ENCODE measurements around the gene IFNB1. TPM values are rescaled to one million over a fixed set of nuclear protein-coding genes. Genes with fewer than 3 reads are reported as not detected.
A peak's percentile ranks its signal among the peaks of the same experiment; 100 is the strongest.

IFNB1 gene
- polyA plus RNA-seq (2014; cell fraction: cytosol; rRNA removed): not detected in 2 replicates
- polyA plus RNA-seq (2014; cell fraction: nucleus; rRNA removed): not detected in 2 replicates

DNA sequence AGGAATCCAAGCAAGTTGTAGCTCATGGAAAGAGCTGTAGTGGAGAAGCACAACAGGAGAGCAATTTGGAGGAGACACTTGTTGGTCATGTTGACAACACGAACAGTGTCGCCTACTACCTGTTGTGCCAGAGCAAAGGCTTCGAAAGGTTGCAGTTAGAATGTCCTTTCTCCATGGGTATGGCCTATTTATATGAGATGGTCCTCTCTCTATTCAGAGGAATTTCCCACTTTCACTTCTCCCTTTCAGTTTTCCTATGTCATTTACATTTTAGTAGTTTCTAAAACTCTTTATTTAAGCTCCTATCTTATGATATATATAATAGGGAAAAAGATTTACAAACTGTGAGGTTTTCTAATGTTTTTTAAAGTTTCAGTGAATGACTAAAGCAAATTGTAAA is at the start of gene IFNB1:
Gene IFNB1 (minus strand): TSS at position 162 of the 400 bp plus-strand sequence. CDS start 73 bp downstream, at position 89.
- no peak for DNase-seq (ENCODE audit: low spot score)

DNA sequence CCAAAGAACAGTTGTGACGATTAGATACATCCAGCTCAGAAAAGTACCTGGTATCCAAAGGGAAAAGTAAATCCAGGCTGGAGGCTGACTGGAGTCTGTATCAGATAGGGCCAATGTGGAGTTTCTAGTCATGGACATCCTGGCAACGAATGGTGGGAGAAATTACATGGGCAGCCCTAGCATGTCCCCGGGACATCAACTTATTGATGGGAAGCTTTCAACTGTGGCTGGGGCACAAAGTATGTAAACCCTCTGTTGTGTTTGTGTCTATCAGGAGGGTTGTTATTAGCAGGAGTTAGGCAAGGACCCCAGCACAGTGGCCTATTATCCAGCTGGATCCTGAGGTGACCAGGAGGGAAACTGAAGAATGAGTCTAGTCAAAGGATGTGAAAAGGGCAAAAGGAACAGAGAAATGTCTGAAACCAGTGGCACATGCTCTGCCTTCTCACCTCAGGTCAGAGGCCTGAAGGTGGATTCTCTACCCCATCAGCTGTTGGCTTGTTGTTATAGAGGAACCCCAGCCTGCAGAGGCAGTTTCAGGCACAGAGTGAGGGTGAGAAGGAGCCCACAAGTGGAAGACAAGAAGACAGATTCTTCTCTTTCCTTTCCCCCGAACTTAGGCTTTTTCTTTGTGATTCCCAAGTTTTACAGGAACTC is 44.0 kb upstream of the IFNB1 start:
- DNase-seq (ENCODE audit: low spot score): no peak

DNA sequence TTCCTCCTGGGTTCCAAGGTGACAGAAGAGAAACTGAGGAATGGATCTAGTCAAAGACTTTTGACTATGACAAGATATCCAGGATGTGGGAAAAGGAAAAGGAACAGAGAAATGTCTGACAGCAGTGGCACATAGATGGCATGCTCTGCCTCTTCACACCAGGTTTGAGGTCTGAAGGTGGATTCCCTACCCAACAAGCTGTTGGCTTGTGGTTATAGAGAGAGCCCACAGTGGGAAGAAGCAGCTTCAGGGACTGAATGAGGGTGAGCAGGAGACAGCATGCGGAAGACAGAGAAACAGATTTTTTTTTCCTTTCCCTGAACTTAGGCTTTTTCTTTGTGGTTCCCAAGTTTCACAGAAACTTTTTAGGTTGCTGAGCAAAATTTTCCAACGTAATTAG is 43.3 kb upstream of the IFNB1 start:
- DNase-seq (ENCODE audit: low spot score): no peak

DNA sequence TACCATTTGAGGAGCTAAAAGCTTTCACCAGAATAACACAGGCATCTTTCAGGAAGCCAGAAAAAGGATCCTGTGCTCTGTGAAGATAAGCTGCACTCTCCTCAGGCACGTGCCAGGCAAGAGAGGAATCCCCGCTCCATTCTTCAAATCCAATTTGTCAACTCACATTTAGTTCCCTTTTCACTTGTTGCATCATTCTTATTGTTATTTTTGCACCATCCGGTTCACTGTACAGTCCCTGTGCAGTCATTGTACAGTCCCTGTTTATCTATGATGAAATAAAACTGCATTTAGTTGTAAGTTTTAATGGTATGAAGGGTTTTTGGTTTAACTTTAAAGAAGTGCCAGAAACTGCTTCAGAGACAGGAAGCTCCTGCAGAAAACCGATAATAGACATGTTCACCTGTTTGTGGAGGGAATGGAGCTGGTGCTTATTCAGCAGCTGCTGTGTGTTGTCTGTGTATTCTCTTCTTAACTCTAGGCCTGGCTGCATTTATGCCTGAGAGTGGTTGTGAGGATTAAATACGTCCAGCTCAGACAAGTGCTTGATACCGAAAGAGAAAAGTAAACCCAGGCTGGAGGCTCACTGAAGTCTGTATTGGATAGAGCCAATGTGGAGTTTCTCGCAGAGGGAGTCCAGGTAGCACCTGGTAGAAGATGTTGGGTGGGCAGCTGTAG is 41.5 kb upstream of the IFNB1 start:
- no peak for DNase-seq (ENCODE audit: low spot score)

DNA sequence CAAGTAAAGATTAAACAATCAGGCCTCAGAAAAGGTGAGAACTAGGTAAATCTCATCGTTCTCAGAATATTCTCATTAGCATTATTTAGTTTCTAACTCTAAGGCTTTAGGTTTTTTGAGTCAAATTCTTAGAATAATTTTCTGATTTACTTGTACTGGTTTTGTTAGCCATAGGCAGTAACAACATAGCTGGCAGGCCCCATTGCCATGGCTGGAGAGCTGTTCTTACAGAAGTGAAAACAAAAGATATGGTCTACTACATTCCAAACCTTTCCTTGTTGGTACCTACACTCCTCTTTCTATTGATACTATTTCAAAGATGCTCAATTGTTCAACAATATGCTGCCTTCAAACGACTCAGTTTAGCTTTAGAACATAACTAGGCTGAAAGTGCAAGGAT is 36.6 kb upstream of the IFNB1 start:
- DNase-seq (ENCODE audit: low spot score): no peak

DNA sequence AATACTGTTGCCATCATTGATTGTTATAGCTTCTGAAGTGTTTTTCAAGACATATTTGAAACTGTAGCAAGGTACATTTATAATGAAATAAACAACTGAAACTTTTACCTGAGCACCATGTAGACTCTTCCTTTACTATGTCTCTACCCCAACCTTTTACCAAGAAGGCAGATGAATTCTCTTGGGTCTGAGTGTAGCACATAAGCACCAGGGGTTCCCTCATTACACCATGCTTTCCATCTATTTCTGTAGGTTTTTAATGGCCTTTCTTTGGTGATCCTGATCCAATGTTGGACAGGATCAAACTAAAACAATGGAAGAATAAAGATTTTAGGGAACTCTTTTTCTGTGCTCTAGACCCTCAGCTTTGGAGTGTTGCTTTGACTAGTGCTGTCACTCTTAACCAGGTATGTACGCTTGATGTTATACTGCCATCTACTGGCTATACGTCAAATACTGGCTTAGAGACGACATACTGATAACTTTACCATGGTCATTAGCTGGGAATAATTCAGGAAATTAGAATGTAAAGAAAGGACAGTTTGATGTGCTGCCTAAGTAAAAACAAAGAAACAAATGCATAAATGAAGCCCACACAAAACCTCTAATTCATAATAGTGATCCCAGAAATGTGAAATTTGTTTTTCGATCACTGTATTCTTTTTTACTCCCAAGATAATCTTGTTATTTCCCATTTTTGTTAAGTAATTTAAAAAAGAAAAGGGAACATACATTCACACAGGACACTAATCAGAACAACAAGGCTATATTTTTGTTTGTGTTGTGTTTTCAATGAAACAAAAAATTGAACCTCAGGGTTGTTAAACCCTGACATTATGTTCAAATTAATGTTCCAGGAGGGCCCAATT is 33.2 kb upstream of the IFNB1 start:
- DNase-seq (ENCODE audit: low spot score): peak; percentile 24

DNA sequence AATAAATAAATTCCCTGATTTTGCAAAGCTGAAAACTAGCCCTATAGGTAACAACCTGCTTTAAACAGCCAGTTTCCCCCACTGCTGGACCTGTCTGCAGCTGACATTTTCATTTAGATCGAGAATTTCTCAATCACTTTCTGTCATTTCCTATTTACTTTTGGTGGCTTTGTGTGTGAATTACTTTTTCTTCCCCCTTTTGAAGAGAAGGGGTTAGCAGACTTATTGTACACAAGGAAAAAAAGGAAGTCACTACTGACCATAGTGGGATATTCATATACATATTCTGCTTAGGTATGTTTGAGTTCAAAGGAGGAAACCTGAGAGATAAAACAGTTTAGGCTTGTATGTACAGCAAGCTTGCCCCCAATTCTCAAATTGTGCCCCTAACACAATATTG is 27.0 kb upstream of the IFNB1 start:
- DNase-seq (ENCODE audit: low spot score): no peak

DNA sequence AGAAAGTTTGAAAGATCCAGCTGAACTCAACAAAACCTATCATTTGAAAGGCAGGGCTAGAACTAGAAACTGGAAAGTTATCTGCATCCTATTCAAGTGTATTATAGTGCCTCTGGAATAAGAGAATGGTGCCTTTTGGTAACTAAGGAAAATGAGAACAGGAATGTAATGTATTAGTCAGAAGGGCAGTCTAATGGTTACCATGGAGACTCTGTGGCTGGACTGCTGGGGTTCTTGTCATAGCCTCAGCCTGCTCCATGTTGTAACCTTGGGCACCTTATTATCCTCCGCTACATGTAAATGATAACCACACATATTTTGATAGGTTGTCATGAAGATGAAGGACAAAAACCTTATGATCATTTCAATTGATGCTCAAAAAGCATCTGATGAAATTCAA is 24.6 kb upstream of the IFNB1 start:
- DNase-seq (ENCODE audit: low spot score): no peak

DNA sequence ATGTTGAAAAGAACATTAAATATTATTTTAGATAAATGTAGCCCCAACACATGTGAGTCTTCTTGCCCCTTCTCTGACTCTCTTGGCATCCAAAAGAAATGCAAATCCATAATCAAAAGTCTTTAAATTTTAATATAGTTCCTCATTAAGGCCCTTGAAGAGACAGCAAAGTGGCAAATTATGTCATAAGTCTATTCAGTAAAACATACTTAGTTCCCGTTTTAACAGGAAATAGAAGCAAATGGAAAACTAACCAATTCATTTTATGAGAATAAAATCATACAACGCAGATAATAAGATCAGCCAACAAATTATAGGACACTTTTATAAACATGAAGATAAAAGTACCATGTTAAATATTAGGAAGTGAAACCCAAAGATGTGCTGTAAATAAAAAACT is 20.1 kb upstream of the IFNB1 start:
- DNase-seq (ENCODE audit: low spot score): no peak

DNA sequence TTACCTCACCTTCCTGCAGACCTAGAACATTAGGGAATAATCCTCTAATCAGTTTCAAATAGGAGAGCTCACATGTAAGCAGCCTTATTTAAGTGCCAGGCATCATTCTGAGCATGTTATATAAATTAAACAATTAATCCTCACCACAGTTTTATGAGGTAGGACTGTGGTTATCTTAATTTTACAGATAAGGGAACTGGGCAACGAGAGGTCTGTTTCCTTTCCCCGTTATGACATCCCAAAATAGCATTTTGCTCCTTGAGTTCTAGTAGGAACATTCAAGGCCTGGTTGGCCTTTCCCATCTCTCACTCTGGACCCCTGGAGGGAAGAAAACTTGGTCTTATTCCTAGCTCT is 19.1 kb upstream of the IFNB1 start:
- DNase-seq (ENCODE audit: low spot score): no peak

DNA sequence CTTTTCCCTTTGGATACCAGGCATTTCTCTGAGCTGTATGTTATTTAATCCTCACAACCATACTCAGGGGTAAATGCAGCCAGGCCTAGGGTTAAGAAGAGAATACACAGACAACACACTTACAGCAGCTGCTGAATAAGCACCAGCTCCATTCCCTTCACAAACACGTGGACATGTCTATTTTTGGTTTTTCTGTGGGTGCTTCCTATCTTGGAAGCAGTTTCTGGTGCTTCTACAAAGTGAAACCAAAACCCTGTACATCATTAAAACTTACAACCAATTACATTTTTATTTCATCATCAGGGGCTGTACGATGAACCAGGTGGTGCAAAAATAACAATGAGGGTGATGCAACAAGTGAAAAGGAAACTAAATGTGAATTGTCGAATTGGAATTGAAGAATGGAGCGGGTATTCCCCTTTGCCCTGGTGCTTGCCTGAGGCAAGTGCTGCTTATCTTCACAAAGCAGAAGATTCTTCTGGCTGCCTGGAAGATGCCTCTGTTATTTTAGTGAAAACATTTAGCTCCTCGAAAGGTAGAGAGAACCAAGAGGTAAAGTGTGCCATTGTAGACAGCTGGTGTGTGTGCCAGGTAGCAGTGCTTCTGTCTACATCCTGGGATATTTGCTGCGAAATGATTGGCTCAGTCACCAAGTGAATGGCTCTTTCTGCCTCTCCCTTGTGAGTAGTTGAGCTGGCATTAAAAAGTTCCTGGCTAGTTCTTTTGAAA is 18.6 kb upstream of the IFNB1 start:
- DNase-seq (ENCODE audit: low spot score): no peak

DNA sequence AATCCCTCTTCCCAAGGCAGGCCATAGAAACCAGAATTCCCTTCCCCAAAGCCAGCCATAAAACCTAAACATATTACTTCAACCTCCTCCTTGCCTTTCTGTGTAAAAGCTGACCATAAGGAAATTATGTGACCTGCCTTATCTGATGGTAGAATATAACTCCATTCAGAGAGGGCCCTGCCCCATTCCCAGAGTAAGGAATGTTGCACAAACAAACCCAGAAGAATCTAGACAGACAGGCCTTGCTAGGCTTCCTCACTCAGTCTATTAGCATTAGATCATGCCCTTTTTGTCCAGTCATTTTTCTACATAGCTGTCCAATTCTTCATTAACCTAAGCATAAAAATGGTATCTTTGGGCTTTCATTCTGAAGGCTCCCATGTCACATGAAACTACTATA is 17.8 kb upstream of the IFNB1 start:
- no peak for DNase-seq (ENCODE audit: low spot score)

DNA sequence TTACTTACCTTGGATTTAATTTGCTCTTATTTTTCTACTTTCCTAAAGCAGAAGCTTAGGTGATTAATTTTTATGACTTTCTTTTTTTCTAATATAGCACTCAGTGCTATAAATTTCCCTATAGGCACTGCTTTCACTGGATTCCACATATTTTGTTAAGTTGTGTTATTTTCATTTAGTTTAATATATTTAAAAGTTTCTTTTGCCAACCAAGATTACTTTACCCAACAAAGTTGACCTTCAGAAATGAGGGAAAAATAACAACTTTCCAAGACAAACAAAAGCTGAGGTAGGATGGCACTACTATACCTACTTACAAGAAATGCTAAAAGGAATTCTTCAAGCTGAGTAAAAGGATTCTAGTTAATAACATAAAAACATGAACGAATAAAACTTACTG is 8.8 kb upstream of the IFNB1 start:
- no peak for DNase-seq (ENCODE audit: low spot score)

DNA sequence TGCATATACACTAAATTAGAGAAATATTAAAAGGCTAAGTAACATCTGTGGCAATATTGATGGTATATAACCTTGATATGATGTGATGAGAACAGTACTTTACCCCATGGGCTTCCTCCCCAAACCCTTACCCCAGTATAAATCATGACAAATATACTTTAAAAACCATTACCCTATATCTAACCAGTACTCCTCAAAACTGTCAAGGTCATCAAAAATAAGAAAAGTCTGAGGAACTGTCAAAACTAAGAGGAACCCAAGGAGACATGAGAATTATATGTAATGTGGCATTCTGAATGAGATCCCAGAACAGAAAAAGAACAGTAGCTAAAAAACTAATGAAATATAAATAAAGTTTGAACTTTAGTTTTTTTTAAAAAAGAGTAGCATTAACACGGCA is 7.3 kb upstream of the IFNB1 start:
- DNase-seq (ENCODE audit: low spot score): no peak

DNA sequence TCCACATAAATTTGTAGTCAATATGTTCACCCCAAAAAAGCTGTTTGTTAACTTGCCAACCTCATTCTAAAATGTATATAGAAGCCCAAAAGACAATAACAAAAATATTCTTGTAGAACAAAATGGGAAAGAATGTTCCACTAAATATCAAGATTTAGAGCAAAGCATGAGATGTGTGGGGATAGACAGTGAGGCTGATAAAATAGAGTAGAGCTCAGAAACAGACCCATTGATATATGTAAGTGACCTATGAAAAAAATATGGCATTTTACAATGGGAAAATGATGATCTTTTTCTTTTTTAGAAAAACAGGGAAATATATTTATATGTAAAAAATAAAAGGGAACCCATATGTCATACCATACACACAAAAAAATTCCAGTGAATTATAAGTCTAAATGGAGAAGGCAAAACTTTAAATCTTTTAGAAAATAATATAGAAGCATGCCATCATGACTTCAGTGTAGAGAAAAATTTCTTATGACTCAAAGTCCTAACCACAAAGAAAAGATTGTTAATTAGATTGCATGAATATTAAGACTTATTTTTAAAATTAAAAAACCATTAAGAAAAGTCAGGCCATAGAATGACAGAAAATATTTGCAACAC is 6.6 kb upstream of the IFNB1 start:
- no peak for DNase-seq (ENCODE audit: low spot score)

DNA sequence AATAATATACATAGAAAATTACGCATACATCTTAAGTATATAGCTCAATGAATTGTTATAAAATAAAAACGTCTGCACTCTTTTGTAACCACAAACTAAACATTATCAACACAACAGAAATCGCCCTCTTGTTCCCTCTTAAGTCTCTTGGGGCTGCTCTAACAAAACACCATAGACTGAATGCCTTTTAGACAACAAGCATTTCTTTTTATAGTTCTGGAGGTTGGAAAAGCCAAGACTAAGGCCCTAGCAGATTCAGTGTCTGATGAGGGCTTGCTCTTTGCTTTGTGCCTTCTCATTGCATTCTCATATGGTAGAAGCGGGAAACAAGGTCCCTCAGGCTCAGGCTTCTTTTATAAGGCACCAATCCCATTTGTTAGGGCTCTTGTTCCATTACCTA is 4.9 kb upstream of the IFNB1 start:
- DNase-seq (ENCODE audit: low spot score): no peak

DNA sequence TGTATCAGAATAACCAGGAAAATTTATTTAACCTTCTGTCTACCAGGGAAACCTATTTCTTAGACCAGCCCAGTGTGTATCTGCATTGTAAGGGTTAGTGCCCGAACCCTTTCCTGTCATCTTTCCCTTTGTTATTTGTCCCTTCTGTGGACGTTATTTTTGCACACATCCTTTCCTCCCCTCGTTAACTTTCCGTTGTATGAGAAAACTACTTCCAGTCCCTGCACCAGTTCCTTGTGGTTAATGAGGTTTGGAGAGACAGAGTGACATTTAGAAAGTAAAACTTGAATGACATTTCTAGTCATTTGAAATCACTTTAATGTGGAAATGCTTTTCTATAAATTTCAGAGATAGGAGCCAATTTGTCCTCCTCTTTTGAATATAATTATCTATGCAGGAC is 4.3 kb upstream of the IFNB1 start:
- DNase-seq (ENCODE audit: low spot score): no peak

DNA sequence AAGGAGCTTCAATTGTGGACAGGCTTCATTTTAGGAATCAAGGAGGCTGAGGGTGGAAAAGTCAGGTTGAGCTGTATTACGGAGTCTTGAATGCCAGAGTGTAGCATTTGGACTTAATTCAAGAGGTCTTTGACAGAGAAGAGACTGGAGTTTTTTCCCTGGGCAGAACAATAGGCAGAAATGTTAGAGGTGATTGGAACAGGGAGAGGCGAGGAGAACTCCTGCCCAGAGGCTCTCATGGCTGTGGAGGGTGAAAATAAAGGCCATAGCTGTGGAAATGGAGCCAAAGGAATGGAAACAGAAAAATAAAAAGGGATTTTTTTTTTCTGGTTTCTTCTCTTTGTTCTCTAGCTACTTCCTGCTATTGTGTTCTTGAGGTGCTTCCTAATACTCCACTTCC is 3.7 kb upstream of the IFNB1 start:
- no peak for DNase-seq (ENCODE audit: low spot score)

DNA sequence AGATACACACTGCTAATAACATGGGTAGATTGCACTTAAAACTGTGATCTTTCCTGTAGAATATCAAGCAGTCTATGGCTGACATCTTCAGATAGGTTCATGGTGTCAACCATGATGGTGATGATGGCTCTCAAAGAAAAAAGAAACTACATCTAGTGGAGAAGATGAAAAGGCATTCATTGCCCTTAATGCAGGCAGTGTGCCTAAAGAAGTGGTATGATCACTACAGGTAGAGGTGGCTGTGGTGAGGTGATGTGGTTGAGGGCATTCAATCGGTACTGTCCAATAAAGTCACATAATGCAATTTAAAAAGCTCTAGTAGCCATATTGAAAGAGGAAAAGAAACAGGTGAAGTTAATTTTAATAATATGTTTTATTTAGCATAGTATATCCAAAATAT is 3.1 kb upstream of the IFNB1 start:
- no peak for DNase-seq (ENCODE audit: low spot score)

DNA sequence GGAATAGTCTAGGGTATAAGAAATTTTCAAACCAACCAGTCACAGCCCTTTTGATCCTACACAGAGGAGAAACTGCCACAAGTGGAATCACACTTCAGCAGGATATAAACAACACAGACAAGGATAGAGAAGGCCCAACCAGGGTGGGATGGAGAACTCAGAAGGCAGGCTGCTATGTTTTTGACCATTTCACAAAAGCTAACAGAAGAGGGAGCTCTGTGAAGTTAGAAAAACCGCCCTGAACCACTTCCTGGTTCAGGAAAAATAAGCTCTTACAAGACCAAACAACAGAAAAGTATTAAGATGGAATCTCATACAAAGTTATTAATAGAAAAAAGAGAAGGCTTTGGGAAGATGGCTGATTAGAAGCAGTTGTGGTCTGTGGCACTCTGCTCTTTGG is 960 bp upstream of the IFNB1 start:
- no peak for DNase-seq (ENCODE audit: low spot score)

DNA sequence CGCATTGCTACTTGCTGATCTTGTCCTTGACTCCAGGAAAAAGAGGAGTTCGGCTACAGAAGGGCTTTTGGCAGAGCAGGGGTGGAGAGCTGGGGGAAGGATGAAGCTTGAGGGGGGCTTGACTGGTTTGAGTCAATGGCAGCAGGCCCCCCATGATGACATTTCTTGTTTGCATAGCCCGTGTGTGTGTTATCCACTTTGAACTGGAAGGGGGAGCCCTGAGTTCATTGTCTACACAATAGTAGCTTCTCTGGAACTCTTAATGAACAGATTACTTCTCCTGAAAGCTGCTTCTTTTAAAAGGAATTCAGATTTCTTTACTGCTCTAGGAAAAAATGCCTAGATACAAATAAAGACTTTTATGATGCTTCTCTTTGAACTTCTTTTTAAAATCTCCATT is 2.3 kb downstream of the IFNB1 start:
- no peak for DNase-seq (ENCODE audit: low spot score)

DNA sequence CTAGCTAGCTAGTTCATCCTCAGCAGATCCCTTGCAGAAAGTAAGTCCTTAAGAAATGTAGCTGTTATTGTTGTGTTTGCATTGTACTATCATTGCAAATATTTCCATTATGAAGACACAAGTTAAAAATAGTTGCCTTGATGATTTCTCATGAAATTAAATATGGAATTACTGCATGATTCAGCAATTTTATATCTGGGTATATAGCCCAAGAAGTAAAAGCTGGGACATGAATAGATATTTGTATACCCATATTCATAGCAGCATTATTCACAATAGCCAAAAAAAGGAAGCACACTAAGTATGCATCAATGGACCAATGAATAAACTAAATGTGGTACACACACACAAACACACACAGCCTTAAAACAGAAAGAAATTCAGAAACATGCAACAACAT is 6.8 kb downstream of the IFNB1 start:
- no peak for DNase-seq (ENCODE audit: low spot score)

All from SK-N-DZ (cell line).